NCI-H1436 treated with DMSO at 0.1 percent for 48 hours (cell line): ENCODE data around the gene SLC7A9.
"Not testable (repeated sequence)": the region's sequence is repeated elsewhere in the genome, so short reads cannot be mapped to it uniquely, and the experiment has no call there.

Source experiments
- DNase-seq: peaks from one replicate; lab custom pipeline; 2025; lab: John Stamatoyannopoulos, UW

Gene SLC7A9

DNA sequence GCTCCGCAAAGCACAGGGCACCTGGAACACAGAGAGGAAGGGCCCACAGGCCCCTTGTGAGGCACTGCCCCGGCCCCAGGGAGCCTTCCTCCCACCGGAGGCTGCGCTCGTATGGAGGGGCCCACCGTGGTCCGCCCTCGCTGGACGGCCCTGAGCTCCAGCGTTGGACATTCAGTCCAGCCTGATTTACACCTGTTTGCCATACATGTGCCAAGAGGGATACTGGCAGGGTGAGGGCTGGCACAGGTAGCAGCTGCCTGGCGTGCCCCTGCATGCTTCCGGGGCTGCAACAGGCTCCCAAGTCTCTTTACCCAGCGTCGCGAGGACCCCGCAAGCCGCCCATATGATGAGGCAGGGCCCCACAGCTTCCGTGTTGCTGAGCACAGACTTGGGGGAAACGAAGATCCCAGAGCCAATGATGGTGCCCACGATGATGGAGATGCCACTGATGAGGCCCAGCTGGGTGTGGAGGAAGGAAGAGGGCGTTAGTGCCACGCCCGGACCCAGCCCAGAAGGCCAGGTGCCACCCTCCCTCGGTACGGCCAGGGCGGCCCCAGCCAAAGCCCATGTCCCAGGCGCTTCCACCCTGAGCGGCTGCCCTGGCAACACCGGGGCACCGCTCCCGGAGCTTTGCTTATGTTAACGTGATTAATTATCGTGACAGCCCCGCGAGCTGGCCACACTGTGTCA lies 5.1 kb downstream of the SLC7A9 start:
- no peak for DNase-seq

- no peak for DNase-seq
These were observed 5.7 kb downstream of the SLC7A9 start for GRCh38 chr19:32863841-32864240.

DNA sequence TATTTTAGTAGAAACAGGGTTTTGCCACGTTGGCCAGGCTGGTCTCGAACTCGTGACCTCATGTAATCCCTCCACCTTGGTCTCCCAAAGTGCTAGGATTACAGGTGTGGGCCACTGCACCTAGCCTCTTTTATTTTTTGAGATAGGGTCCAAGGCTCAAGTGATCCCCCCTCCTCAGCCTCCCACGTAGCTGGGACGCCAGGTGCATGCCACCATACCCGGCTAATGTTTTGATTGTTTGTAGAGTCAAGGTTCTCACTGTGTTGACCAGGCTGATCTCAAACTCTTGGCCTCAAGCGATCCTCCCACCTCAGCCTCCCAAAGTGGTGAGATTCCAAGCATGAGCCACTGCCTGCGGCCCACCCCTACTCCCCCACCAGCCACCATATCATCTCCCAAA lies 6.3 kb downstream of the SLC7A9 start:
- no peak for DNase-seq

DNA sequence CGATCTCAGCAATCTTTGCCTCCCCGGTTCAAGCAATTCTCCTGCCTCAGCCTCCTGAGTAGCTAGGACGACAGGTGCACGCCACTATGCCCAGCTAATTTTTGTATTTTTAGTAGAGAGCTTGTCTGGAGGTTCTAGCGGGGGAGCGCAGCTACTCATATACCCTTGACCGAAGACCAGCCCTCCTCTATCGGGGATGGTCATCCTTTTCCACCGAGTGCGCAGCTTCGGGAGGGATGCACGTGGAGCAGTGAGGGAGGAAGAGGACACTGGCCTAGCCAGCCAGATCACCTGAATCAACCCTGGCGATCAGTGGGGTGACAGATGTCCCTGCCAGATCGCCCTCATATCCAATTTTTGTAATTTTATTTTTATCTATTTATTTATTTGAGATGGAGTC lies 6.8 kb downstream of the SLC7A9 start:
- DNase-seq, result no peak

DNA sequence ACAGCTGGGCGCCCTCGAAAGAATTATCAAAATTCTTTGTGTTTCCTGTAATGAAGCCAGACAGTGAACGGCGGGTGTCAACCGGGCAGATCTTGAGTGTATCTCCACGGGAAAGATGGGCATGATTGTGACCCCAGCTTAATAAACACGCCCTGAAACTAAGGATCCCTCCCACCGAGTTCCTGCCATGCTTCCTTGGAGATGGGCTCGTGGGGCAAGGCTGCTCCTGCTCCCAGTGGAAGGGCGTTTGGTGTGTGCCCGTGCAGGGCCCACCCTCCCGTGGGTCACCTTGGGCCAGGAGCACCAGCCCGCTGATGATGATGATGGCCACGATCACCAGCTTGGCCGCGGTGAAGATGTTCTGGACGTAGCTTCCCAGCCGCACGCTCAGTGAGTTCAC lies 7.4 kb downstream of the SLC7A9 start:
- DNase-seq, result no peak

DNA sequence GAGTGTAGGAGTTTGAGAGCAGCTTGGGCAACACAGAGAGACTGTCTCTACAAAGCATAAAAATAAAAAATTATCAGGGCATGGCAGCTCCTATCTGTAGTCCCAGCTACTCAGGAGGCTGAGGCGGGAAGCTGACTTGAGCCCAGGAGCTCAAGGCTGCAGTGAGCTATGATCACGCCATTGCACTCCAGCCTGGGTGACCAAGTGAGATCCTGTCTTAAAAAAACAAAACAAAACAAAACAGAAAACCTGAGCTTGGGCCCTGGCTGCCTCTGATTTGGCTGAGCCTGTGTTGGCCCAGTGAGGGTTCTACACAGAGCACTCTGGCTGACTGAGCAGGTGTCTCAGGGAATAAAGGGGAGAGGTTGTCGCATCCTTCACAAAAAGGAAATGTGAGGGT lies 8.0 kb downstream of the SLC7A9 start:
- no peak for DNase-seq

DNA sequence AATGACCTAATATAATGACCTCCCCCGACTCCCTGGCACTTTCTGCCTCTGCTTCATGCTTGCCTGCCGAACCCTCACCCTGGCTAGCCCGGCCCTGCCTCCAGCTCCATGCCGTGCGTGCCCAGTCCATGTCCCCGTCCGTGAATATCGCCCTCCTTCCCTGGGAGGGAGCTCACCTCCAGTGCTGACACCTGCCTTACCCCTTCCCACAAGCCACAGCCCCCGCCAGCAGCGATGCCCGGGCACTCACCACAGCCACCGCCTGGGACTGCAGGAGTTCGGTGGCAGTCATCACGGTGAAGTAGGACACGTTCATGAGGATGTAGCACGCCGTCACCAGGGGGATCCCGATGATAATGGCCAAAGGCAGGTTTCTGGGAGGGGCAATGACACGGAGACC lies 10.0 kb downstream of the SLC7A9 start:
- DNase-seq, result no peak

DNA sequence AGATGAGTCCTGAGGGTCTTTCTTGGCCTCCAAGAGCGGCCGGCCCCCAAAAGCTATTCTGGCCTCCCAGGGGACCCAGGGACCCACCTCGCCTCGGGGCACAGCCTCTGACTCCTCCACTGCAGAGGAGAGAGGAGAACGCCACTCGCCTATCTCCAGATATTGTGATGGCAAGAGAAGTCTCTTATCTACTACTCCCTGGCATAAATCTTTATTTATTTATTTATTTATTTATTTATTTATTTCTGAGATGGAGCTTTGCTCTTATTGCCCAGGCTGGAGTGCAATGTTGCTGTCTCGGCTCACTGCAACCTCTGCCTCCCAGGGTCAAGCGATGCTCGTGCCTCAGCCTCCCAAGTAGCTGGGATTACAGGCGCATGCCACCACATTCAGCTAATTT lies 11.0 kb downstream of the SLC7A9 start:
- DNase-seq, result no peak

GRCh38 chr19:32858155-32858554 lies 11.4 kb downstream of the SLC7A9 start:
- DNase-seq, result no peak

DNA sequence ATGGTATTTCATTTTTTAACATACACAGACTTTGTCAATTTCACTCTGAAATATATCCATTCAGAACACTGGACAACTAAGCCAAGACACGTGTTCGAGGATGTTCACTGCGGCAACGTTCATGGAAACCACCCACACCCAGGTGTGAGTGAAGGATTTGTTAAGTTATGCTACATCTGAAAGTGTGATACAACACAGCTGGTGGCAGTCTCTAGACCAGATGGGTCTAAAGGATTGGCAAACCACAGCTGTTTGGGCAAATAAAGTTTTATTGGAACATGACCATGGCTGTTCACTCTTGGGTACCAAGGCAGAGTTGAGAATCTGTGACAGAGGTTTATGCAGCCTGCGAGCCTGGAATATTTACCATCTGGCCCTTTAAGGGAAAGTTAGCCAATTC lies 12.0 kb downstream of the SLC7A9 start:
- no peak for DNase-seq

- not testable (repeated sequence) for DNase-seq
These were observed 12.7 kb downstream of the SLC7A9 start for GRCh38 chr19:32856818-32857217.

DNA sequence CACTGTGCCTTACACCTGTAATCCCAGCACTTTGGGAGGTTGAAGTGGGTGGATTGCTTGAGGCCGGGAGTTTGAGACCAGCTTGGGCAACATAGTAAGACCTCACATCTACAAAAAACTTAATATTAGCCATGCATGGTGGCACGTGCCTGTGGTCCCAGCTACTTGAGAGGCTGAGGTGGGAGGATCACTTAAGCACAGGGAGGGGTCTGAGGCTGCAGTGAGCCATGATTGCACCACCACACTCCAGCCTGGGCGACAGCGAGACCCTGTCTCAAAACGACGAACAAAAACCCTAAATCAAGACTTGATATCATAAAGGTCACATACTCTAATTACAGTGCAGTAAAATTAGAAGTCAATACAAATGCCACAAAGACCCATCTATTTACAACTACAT lies 17.4 kb downstream of the SLC7A9 start:
- DNase-seq, result no peak

GRCh38 chr19:32848035-32848434 lies 21.5 kb downstream of the SLC7A9 start:
- not testable (repeated sequence) for DNase-seq

GRCh38 chr19:32843716-32844245 lies 25.8 kb downstream of the SLC7A9 start:
- no peak for DNase-seq

GRCh38 chr19:32842061-32842460 lies 27.5 kb downstream of the SLC7A9 start:
- DNase-seq, result no peak

DNA sequence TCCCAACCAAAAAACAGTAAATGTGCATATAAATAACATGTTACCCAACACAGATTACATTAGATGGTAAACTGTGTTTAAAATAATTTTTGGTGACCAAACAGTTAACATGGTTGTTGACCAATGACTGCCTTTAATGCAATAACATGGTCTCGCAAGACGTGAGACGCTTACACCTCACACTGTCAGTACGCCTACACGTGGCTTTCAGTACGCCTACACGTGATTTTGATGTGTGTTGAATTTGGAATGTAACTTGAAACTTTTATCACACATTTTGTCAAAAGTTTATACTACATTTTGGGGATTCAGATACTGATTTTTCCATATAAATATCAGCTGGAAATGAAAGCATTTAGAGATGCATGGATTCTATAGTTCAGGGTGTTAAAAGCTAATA lies 32.0 kb downstream of the SLC7A9 start:
- no peak for DNase-seq

DNA sequence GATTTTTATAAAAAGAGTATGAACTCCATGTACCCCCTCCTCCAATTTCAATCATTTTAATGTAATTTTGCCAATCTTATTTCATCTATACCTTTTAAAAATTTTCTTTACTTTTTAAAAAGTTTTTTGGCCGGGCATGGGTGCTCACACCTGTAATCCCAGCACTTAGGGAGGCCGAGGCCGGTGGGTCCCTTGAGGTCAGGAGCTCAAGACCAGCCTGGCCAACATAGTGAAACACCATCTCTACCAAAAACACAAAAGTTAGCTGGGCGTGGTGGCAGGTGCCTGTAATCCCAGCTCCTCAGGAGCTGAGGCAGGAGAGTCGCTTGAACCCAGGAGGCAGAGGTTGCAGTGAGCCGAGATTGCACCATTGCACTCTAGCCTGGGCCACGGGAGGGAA lies 36.2 kb downstream of the SLC7A9 start:
- not testable (repeated sequence) for DNase-seq

- not testable (repeated sequence) for DNase-seq
These were observed 36.7 kb downstream of the SLC7A9 start for GRCh38 chr19:32832825-32833224.

DNA sequence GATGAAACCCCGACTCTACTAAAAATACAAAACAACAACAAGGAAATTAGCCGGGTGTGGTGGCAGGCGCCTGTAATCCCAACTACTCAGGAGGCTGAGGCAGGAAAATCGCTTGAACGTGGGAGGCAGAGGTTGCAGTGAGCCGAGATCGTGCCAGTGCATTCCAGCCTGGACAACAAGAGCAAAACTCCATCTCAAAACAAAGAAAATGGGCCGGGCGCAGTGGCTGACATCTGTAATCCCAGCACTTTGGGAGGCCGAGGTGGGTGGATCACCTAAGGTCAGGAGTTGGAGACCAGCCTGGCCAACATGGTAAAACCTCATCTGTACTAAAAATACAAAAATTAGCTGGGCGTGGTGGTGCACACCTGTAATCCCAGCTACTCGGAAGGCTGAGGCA lies 37.5 kb downstream of the SLC7A9 start:
- not testable (repeated sequence) for DNase-seq

- DNase-seq, result no peak
These were observed 38.0 kb downstream of the SLC7A9 start for GRCh38 chr19:32831611-32832010.

- DNase-seq, result no peak
These were observed 39.1 kb downstream of the SLC7A9 start for GRCh38 chr19:32830231-32831014.

GRCh38 chr19:32829345-32829896 lies 40.1 kb downstream of the SLC7A9 start:
- DNase-seq, result no peak
